ENCODE results near the gene PGM1.

The PGM1 gene

DNA sequence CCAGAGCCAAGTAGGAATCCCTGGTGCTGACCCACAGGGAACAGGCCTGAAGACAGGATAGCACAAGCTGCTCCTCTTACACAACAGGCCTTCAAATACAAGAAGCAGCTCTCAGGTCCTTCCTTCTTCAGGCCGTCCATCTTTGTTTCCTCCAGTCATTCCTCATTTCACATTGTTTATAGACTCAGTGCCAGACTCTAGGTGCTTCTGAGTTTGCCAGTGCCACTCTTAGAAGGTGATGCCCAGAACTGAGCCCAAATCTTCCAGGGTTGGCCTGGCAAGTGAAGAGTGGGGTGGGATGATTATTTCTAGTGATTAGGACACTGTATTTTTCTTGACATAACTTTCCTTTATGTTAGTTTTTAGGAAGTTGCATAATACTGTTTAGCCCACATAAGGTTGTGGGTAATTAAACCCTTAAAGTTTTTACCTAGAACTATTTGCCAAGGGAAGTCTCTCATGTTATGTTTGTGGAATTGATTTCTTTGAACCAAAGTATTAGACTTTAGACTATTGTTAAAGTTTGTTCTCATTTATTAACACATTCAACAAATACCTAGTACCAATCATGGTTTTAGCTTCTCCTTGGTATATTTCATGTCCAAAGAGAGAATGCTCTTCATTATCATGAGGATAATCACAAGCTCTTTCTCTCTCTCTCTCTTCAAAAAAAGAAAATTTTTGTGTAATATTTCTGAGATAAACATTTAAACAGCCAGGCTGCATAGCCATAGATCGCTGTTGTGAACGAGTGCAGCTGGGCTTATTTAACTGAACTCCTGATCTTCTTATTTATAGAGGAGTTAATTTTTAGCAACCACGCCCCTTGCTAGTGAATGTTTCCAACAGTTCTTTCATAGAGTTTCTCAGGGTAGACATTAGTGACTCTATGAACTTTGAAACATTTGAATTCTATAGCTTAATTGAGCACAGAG lies 47.7 kb downstream of the PGM1 start:
- TF ChIP-seq, protein P1, sequence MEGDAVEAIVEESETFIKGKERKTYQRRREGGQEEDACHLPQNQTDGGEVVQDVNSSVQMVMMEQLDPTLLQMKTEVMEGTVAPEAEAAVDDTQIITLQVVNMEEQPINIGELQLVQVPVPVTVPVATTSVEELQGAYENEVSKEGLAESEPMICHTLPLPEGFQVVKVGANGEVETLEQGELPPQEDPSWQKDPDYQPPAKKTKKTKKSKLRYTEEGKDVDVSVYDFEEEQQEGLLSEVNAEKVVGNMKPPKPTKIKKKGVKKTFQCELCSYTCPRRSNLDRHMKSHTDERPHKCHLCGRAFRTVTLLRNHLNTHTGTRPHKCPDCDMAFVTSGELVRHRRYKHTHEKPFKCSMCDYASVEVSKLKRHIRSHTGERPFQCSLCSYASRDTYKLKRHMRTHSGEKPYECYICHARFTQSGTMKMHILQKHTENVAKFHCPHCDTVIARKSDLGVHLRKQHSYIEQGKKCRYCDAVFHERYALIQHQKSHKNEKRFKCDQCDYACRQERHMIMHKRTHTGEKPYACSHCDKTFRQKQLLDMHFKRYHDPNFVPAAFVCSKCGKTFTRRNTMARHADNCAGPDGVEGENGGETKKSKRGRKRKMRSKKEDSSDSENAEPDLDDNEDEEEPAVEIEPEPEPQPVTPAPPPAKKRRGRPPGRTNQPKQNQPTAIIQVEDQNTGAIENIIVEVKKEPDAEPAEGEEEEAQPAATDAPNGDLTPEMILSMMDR (IDR thresholded peaks at IDR 0.05; ENCODE audit: low read depth, low read length), result no peak
- H3K4me3 ChIP-seq (ENCODE audit: low read depth, low read length), result no peak overlapping the region

DNA sequence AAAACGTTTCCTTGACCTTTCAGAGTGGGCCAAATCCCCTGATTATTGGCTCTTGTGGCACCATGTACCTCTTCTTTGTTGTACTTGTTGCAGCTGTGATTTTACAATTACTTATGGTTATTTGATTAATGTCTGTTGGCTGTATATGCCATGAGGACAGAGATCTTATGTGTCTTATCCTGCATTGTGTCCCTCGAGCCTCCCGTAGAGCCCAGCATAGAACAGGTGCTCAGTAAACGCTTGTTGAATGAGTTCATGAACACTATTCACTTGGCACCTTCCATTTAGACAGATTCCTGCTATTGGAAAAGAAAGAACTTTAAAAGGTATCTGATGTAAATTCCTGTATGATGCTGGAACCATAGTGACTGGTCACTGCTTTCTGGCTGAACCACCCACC lies 48.4 kb downstream of the PGM1 start:
- H3K4me3 ChIP-seq (ENCODE audit: low read depth, low read length), result no peak overlapping the region
- TF ChIP-seq, protein P1 (IDR thresholded peaks at IDR 0.05; ENCODE audit: low read depth, low read length), result no peak

DNA sequence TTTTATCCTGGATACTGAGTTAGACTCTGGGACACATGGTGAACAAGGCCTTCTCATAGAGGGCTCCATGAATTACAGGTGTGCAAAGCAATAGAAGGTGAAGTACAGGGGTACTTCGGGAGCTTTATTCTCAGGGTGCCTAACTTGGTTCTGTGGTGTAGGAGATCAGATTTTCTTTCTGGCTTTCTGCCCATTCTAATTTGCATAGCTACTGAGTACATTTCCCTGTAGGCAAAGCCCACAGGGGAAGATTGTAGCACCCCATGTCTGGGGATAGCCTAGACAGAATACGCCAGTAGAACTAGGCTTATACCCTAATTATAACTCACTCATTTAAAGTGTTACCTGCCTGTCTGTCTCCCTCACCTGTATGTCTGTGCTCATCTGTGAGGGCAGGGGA lies 49.7 kb downstream of the PGM1 start:
- H3K4me3 ChIP-seq (ENCODE audit: low read depth, low read length), result no peak overlapping the region
- TF ChIP-seq, protein P1 (IDR thresholded peaks at IDR 0.05; ENCODE audit: low read depth, low read length), result no peak

DNA sequence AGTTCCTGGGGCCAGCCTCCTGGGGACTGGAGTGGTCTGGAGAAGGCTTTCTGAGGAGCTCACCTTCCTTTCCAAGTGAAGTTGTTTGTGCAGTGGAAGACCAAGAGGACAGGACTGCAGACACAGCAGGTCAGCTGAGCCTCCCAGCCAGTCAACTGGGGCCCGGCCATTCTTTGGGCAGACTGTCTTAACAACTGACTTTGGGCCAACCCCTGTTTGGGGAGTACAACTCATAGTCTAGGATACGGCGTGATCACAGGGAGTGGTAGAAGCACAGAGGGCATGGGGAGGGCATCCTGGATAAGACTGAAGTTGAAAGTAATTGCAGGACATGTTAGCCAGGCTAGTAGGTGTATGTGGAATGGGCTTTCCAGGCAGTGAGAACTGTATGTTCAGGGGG lies 50.3 kb downstream of the PGM1 start:
- TF ChIP-seq, protein P1 (IDR thresholded peaks at IDR 0.05; ENCODE audit: low read depth, low read length), result no peak
- H3K4me3 ChIP-seq (ENCODE audit: low read depth, low read length), result no peak overlapping the region

DNA sequence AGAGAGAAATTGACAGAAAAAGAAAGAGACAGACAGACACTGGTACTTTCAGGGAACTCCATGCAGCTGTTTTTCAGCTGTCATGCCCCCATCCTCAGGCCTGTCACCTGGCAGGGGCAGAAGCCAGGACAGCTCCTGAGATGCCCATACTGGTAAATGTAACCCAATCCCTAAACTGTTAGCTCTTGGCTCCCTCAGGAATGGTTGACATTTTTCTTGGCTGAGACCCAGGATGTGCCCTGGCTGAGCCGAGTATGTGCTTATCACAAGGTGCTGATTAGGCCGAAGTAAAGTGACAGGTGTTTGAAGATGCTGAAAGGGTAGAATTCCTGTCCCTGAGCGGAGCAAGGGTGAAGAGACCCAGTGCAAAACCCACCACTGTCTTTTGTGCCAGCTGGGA lies 50.7 kb downstream of the PGM1 start:
- H3K4me3 ChIP-seq (ENCODE audit: low read depth, low read length), result no peak overlapping the region
- TF ChIP-seq, protein P1 (IDR thresholded peaks at IDR 0.05; ENCODE audit: low read depth, low read length), result no peak

DNA sequence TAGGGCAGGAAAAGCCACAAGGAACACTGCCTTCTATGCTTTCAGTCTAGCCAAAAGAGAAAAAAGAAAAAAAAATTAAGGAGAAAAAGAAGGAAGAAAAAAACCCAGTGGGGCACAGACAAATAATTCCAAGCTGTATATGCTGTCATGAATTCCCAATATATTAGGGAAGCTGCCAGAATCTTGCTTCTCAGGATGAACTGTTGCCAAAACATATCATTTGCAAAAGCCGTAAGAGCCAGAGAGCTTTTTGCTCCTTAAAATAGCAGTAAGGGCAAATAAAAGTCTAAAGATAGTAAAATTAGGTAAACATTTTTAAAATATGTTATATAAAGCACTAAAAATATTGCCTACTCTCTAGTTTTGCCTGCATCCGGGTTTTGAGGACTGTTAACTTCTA lies 52.1 kb downstream of the PGM1 start:
- TF ChIP-seq, protein P1 (IDR thresholded peaks at IDR 0.05; ENCODE audit: low read depth, low read length), result no peak
- no peak overlapping the region for H3K4me3 ChIP-seq (ENCODE audit: low read depth, low read length)

DNA sequence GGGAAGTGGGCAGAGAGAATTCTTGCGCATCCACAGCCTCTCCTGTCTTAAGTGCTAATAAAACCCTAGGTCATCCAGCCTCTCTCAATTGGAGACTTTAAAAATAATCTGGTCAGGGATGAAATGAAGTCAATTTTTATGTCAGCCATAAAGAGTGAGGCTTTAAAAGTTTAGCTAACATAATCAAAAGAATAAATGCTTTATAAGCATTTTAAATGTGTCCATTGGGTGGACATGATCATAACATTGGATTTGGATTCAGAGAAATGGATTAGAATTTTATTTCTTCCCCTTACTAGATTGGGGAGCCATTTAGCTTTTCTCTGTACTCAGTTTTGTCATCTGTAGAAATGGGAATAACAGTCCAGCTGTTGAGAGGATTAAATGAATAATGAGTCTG lies 55.5 kb downstream of the PGM1 start:
- H3K4me3 ChIP-seq (ENCODE audit: low read depth, low read length), result no peak overlapping the region
- TF ChIP-seq, protein P1 (IDR thresholded peaks at IDR 0.05; ENCODE audit: low read depth, low read length), result no peak

All from WI38 (cell line).